GM18873 (cell line): ENCODE data around the gene PRICKLE2.

Experiments used
- ATAC-seq: cut with Tn5 transposase; IDR thresholded peaks from one replicate; pipeline ENCODE4 v1.9.1; 2021; ENCODE audit warnings: mild to moderate bottlenecking, moderate library complexity, moderate number of reproducible peaks; ENCODE audit not compliant: unreplicated experiment, low FRiP score

Gene PRICKLE2

DNA sequence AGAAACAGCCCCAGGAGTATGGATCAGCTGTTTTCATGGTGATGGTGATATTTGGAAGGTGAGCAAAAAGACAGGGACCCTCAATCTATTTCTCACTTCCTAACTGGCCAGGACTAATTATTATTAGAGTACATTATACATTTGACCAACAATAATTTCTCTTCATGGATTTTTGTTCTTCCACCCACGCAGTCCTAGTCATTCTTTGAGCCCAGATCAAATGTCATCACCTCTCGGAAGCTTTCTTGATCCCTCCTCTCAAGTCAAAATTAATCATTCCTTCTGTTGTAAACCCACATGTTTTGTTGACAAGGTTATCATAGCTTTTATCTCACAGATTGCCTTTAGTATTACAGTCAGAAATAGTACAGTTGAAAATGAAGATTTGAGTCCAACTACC, 29.2 kb upstream of the PRICKLE2 start:
- ATAC-seq = no peak

DNA sequence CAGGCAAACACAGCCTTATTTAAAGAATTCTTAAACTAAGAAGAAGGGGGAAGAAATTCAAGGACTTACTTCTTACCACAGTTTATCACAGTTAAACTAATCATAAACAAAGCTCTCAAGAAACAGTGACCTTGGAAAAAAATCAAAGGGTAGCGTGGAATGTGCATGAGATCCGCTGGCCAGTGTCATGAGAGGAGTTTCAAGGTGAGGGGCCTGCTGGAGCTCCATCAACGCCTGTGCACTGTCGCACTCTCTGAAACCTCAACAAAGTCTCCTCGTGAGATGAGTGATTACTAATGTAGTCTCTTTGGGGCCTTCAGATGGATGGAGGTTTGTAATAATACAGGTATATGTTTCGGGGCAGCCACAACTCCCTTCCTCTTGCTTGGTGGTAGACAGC, 28.4 kb upstream of the PRICKLE2 start:
- no peak for ATAC-seq

DNA sequence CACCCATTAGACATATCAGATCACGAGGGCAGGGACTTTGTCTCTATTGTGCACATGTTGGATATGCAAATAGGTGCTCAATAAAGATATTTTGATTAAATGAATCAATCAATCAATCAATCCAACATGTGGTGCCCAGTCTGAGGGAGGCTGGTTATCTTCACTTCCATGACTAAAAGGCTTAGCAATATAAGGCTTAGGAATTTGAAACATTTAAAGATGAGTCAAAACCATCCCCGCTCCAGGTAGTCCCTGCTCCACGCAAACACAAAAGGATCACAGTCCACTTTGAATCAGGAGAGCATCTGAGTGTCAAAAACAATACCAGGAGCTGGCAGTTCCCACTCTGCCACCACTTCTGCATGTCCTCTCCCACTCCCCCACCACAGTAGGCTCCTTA, 25.8 kb upstream of the PRICKLE2 start:
- no peak for ATAC-seq

DNA sequence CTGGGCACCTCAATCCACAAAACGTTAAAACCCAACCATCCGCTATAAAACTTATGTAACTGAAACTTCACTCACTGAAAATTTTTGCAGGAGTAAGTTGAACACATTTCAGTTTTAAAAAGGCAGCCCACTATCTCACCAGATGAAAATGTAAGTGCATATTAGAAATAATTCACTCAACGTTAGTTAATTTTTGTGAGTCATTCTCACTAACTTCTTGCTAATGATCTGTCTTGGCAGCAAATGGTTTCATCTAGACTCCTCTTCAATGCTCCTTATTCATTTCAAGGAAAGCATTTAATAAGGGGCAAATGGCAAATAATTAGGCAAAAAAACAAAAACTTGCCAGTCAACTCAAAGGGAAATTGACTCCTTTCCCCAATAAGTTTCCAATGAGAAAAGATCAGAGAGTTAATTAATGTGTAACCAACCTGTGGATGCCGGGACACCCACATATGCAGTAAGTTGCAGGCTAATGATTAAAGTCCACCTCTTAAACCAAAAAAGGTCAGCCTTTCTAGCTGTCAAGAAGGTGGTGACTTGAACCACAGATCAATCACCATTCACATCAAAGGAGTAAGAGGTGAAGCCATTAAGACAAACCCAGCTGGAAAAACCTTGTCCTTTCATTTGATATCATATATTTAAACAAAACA, 22.9 kb upstream of the PRICKLE2 start:
- ATAC-seq = no peak

DNA sequence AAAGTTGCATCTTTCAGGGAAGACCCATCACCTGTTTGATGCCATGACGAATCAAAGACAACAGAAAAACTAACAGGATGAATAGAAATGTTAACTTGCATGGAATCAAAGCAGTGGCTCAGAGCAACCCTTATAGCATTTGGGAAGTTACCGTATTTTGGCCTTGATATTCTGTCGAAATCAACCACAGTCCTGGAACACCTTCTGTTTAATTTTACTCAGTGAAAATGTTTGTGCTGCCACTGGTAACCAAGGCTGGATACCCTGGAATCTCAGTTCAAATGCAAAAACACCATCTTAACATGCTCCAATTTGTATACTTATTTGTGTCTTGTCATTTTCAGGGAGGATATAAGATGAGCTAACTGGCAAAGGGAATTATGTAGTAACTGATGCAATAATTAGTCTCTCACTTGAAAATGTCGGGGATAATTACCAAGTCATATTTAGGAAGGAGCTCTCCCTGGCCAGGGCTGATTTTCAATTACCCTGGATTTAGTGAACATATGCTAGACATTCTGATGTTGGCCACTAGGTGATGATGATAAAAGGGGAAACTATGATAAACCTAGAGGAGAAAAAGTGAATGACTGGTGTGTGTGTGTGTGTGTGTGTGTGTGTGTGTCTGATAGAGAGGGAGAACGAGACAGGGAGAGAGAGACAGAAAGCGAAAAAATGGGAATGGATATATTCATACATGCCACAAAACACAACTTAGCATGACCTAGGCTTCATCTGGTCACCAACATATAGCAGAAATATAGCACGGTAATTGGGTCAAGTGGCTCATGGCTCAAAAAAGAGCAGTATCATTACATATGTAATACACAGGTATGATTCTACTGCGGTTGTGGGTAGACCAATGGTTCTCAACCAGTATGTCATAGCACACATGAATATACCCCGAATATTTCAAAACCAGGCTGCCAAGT, 19.0 kb upstream of the PRICKLE2 start:
- no peak for ATAC-seq

DNA sequence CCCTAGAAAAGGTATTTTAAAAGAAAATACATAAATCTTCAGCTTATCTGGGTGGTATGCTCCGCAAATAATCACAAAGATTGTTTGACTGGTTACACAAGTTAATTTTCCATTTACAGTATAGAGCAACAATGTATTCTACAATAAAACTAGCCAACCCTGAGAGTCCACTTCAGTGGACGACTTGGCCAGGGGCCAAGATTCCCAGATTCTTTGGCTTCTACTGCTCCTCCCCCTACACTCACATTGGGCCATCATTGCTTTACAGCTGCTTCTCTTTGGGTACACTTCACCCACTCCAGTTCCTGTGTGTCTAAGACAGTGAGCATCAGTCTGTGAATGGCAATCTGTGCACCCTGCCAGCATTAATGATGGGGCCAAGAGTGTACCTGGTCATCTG, 17.2 kb upstream of the PRICKLE2 start:
- ATAC-seq = no peak

DNA sequence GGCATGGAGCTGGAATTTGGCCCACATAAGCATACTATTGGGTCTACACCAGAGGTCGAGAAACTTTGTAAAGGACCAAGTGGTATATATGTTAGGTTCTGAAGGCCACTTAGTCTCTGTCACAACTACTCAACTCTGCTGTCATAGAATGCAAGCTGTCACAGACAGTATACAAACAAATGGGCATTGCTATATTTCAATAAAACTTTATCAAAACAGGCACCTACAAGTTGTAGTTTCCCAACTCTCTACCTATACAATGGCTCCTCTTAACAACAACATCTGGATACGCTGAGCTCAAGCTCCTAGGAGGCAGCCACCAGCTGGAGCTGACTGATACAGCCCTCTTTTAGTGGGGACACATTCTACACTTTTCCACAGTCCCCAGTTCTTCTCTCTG, 15.7 kb upstream of the PRICKLE2 start:
- no peak for ATAC-seq

DNA sequence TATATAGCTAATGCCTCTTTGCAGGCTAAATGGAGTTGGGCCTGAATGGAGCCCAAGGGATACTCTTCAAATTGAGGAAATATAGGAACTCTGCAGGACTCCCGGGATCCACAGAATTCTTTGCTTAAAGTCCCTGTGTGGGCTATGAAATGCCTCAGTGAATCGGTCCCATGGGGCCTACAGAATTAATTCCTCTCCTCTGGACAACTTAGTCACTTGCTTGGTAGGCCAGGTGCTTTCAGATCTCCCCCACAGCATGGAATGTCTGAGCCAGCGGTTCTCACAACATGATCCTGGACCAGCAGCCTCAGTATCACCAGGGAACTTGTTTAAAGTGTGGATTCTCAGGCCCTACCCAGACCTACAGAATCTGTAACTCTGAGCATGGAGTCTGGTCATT, 15.1 kb upstream of the PRICKLE2 start:
- no peak for ATAC-seq

DNA sequence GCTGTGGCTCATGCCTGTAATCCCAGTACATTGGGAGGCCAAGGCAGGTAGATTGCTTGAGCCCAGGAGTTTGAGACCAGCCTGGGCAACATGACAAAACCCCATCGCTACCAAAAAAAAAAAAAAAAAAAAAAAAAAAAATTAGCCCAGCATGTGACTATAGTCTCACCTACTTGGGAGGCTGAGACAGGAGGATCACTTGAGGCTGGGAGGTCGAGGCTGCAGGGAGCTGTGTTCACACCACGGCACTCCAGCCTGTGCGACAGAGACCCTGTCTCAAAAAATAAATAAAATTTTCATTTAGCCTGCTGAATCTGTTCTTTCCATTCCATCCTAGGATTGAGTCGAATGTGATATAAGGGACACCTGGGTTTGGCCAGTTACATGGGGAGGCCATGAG, 14.6 kb upstream of the PRICKLE2 start:
- ATAC-seq = no peak

DNA sequence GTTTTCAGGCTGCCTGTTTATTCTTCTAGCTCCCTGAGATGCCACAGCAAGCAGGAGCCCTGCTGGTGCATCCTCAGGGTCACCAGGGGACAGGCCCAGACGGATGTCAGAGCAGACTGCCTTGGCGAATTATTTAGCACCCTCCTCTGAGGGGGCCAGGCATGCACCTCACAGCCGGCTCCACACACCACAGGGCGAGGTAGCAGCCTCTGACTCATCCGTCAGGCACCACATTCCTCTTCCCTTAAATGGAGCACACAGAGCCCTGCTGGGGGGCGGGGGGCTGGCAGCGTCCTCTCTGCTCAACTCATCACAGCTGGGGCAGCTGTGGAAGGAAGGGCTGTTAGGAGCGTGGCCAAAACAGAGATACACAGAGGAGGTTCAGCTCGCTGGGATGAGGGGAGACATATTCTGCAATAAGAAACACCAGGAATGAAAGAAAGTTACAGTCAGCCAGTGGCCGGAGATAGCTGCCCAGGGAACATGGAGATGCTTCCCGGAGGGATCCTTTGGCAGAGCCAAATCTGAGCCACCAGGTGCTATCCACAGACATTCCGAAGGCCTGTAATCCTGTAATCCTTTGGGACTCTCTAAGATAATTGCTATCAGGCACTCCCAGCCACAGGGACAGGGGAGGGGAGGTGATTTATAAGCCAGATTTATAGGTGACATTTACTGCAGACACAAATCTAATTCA, 13.9 kb upstream of the PRICKLE2 start:
- ATAC-seq = no peak

DNA sequence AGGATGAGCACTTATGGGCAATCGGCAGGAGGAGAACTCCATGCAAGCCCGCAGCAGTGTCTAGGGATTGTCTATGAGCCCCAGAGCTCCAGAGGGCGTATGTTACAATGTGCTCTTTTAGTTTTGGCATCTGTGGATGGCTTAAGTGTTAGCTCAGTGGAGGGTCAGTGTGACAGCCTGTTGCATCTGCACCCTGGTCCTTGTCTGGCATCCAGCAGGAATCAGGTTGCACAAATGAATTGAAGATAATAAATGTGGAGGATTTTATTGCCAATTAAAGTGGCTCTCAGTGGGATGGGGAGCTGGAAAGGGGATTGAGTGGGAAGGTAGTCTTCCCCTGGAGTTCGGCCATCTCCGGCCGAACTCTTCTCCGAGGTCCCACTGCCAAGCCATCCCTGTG, 11.8 kb upstream of the PRICKLE2 start:
- ATAC-seq = no peak

DNA sequence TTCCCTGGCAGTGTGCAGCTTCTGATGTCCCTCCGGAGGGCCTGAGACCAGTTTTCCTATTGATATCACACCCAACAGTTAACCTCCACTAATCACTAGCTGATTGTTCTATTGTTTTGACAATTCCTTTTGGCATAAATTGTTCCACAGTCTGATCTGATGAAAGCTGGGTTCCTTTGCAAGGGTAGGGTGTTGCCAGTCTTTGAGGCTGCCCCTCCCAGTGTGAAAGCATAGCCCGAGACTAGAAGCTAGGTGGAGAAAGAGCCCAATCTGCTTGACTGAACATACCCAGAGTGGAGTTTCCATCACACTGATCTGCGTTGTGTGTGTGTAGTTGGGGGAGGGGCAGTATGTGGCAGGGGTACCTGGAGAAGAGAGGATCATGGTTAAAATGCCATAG, 10.3 kb upstream of the PRICKLE2 start:
- ATAC-seq = no peak

DNA sequence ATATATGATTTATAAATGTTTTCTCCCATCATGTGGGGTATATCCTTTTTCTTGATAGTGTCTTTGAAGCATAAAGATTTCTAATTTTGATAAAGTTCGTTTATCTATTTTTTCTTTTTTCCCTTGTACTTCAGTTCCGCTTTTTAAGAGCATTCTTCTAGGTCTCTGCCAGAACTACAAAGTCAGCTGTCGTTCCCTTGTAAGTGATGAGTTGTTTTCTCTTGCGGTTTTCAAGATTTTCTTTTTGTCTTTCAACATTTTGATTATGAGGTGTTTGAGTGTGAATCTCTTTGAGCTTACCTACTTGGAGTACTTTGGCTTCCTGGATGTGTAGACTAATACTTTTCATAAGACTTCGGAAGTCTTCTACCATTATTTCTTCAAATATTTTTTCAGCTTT, 9.3 kb upstream of the PRICKLE2 start:
- ATAC-seq = no peak

DNA sequence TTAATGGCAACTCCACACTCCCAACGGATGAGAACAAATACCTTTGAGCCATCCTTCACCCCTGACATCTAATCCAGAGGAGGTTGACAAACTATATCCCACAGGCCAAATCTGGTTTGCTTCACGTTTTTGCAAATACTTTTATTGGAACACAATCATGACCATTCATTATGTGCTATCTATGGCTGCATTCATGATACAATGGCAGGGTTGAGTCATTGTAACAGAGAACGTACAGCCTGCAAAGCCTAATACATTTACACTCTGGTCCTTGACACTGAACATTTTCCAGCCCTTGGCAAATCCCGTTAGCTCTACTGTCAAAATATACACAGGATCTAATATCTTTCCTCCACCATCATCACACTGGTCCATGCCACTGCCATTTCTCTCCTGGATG, 7.6 kb upstream of the PRICKLE2 start:
- no peak for ATAC-seq

DNA sequence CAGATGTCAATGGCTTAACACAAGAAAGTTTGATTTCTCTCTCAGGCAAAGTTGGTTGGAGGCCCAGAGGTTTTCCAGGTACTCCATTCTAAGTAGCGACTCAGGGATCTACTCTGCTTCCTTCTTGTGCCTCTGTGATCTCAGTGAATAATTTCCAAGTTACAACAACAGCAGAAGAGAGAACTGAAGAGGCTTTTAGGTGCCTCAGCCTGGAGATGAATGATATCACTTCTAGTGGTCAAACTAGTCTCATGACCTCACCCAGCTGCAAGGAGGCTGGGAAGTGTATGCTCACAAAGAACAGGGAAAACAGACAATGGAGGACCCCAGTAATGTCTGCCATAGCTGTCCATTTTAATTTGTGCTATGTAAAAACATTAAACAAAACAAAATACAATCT, 4.6 kb upstream of the PRICKLE2 start:
- ATAC-seq = no peak

DNA sequence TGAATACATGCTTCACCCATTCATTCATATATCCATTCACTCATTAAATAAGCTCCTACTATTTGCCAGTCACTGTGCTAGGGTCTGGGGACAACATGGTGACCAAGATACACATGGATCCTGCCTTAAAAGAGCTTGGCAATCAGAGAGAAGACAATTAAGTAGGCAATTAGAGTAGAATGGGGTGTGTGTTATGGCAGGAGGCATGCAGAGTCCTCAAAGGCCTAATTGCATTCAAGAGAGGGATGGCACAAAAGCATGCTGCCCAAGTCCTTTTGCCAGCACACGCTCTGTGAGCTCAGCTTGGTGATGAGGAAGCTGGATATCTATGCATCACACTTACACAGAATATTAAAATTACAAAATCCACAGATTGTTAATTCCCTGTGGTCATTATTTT, 2.8 kb upstream of the PRICKLE2 start:
- no peak for ATAC-seq

DNA sequence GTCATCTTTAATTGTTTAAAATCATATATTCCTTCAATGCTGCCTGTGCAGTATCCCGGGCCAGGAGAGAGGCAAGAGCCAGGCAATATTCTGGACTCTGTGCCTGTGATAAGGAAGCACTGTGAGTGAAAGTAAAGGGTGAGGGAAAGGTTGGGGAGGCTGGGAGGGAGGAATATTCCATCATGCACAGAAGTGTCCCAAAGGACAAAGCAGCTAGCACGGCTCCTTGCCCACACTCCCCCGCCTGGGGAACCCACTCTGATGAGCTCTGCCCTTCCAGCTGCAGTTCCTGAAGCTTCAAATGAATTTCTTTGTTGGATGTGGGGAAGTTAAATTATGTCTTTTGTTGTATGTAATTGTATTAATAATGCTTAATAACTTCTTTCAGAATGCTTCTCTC, 1.5 kb upstream of the PRICKLE2 start:
- ATAC-seq = no peak

DNA sequence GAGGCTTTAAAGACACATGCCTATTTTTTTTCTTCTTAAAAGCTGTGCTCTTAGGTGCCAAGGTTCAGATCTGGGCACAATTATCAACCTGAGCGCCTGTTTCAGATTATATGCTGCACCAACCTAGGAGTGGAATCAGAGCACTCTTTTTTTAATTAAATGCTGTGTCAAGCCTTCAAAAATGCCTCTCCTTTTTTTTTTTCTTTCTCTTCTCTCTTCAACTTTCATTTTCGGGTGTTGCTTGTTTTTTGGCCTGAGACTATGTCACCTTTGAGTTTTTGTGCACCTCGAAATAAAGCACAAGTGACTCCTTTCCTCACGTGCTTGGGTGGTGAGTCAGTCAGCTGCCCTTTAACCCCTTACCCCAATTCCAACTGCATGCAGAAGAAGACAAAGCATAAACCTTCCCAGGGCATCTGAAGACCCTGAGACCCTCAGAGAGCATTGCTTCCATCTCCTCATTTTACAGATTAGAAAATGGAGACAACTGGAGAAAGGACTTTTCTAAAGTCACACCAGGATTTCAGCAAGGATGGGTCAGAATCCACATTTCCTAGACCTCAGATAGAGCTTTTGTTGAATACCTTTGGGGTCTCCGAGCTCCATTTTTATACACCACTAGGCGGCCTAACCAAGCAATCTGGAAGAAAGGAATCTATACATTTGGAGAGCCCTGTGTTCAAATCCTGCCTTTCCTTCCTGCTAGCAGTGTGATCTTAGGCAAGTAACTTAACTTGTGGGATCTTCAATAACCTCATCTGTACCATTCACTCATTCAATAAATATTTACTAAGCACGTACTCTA, 631 bp upstream of the PRICKLE2 start:
- peak; percentile 4 for ATAC-seq

DNA sequence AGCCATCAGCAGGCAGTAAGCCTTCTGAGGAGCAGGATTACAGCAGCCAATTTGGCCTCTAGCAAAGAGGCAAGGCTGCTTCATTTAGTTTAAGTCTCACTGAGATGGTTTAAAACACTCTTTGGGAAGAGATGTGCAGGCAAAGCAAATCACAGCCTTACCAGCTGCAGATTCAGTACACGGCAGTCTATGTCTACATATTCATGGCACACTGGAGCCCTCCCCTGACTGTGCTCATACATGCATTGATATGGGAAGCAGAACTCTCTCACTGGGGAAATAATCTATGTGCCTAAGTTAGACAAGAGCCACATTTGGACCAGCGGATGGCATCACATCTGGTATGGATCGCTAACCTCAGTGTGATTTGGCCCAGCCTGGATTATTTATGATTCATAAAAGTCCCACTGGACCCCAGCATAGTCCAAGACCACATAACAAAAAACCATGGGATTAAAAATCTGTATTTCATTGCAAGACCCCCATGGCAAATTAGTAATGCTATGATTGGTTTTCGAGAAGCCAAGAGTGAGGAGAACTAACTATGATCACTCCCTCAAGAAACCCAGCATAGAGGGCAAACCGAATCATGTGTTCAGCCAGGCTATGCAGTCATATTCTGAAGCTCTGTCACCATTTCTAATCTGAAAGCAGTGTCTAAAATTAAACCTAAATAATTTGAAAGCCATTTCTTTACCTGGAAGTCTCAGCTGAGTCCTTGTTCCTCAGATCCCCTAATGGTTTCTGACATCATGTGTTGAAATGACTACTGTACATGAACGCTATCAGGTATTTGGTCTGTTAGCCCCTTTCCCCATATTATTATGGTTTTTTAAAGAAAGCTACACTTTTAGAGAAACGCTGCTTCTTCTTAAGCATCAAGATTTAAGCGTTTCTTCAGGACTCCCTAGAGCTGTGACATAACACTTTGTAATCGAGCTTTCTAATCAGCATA, 1.2 kb downstream of the PRICKLE2 start:
- ATAC-seq = no peak
